Smooth muscle cell (in vitro differentiated cells): ENCODE data around the gene SPP2. TPM values are rescaled to one million over a fixed set of nuclear protein-coding genes. Genes with fewer than 3 reads are reported as not detected.

Experiments used
- DNase-seq: peaks from one replicate; lab custom pipeline; 2025; ENCODE audit not compliant: unreplicated experiment; lab: John Stamatoyannopoulos, UW
- H2AFZ ChIP-seq: fragments of 200-600 bp; sonication (generic); 2 replicates; pipeline ENCODE4 v1.6.0; 2016; ENCODE audit warnings: antibody characterized with exemption, low read depth, mild to moderate bottlenecking
- H3F3A ChIP-seq: fragments of 200-600 bp; sonication (generic); 2 replicates; pipeline ENCODE4 v1.6.0; 2017; ENCODE audit warnings: antibody characterized with exemption, low read depth
- H3K27ac ChIP-seq: fragments of 200-600 bp; sonication (generic); 2 replicates; pipeline ENCODE4 v1.5.1; 2016; ENCODE audit warnings: low read depth, mild to moderate bottlenecking
- H3K27me3 ChIP-seq: fragments of 200-600 bp; sonication (generic); 2 replicates; pipeline ENCODE4 v1.6.1; 2016; ENCODE audit warnings: low read depth, mild to moderate bottlenecking
- H3K36me3 ChIP-seq: fragments of 200-600 bp; sonication (generic); 2 replicates; pipeline ENCODE4 v1.5.1; 2016; ENCODE audit warnings: low read depth
- H3K4me1 ChIP-seq: fragments of 200-600 bp; sonication (generic); 2 replicates; pipeline ENCODE4 v1.5.1; 2016; ENCODE audit warnings: low read depth
- H3K4me2 ChIP-seq: fragments of 200-600 bp; sonication (generic); 2 replicates; pipeline ENCODE4 v1.6.0; 2016; ENCODE audit warnings: mild to moderate bottlenecking
- H3K4me3 ChIP-seq: fragments of 200-600 bp; sonication (generic); 2 replicates; pipeline ENCODE4 v1.5.1; 2016; ENCODE audit warnings: mild to moderate bottlenecking
- H3K79me2 ChIP-seq: fragments of 200-600 bp; sonication (generic); 2 replicates; pipeline ENCODE4 v1.6.0; 2016; ENCODE audit warnings: low read depth, mild to moderate bottlenecking
- H3K9ac ChIP-seq: fragments of 200-600 bp; sonication (generic); 2 replicates; pipeline ENCODE4 v1.6.0; 2016; ENCODE audit warnings: low read depth
- H3K9me3 ChIP-seq: fragments of 200-600 bp; sonication (generic); replicated peaks from 2 replicates; pipeline ENCODE4 v1.5.1; 2016; ENCODE audit warnings: low read depth
- H4K20me1 ChIP-seq: fragments of 200-600 bp; sonication (generic); 2 replicates; pipeline ENCODE4 v1.6.0; 2016; ENCODE audit warnings: low read depth
- CTCF ChIP-seq: fragments of 200-600 bp; sonication (generic); IDR thresholded peaks from 2 replicates; pipeline ENCODE4 v1.5.1; 2017; ENCODE audit warnings: borderline replicate concordance, mild to moderate bottlenecking, antibody characterized with exemption; ENCODE audit not compliant: insufficient read depth, poor library complexity, severe bottlenecking
- WGBS: methylation state at CpG from one replicate; pipeline ENCODE4 v1.1.7; 2016; ENCODE audit warnings: low lambda C conversion rate; 5-methylcytosine and 5-hydroxymethylcytosine counted together
- polyA plus RNA-seq: library from polyadenylated mRNA; unstranded; fragments of >200 nt; fragmentation: Nextera tagmentation; extraction: Ambion mirVana; gene quantifications from 2 replicates; pipeline ENCODE4 v1.2.1, GENCODE V29; 2016
- total RNA-seq: library from RNA; depleted of rRNA; stranded (reverse); fragments of >200 nt; gene quantifications from 2 replicates; pipeline ENCODE4 v1.2.3, GENCODE V29; 2014

Gene SPP2
- total and polyA plus RNA-seq, 2 experiments from 2014 or later, result not detected

- Histone ChIP-seq H3K27ac (no peak overlapping the region), H3K9ac (no peak overlapping the region), H2AFZ (no peak overlapping the region), H3K27me3 (no peaks in the 10 kb centered on the region), H3K4me1 (no peaks in the 10 kb centered on the region), H3K9me3 (no peaks in the 10 kb centered on the region), H3F3A (no peaks in the 10 kb centered on the region), H3K4me3 (no peak overlapping the region), H3K79me2 (no peaks in the 10 kb centered on the region), H3K4me2 (no peak overlapping the region), H4K20me1 (no peaks in the 10 kb centered on the region), H3K36me3 (no peaks in the 10 kb centered on the region)
- TF ChIP-seq CTCF, result no peak
- WGBS, result over 99% methylated on average over 15 of the region's 29 CpGs
- DNase-seq, result no peak
Measured at GRCh38 chr2:234024304-234024703, 26.2 kb upstream of the SPP2 start.

GRCh38 chr2:234025466-234025865, 25.0 kb upstream of the SPP2 start:
- Histone ChIP-seq H3K4me3 (no peak overlapping the region), H3K4me2 (no peak overlapping the region)

GRCh38 chr2:234025891-234026401, 24.6 kb upstream of the SPP2 start:
- H3K4me2 ChIP-seq, result no peak overlapping the region
- no peak overlapping the region for H2AFZ ChIP-seq
- no peak overlapping the region for H3K27ac ChIP-seq
- H3K36me3 ChIP-seq, result no peaks in the 10 kb centered on the region
- H3K9ac ChIP-seq, result no peak overlapping the region
- H3K79me2 ChIP-seq, result no peaks in the 10 kb centered on the region
- H3F3A ChIP-seq, result no peaks in the 10 kb centered on the region
- no peak for DNase-seq
- 90% methylated on average over 5 of the region's 5 CpGs for whole genome bisulfite sequencing
- H3K27me3 ChIP-seq, result no peaks in the 10 kb centered on the region
- H3K9me3 ChIP-seq, result no peaks in the 10 kb centered on the region
- no peak overlapping the region for H3K4me3 ChIP-seq
- H3K4me1 ChIP-seq, result no peaks in the 10 kb centered on the region
- H4K20me1 ChIP-seq, result no peaks in the 10 kb centered on the region
- no peak for TF ChIP-seq CTCF

More at GRCh38 chr2:234025466-234025865, 25.0 kb upstream of the SPP2 start:
- Histone ChIP-seq H3K36me3 (no peaks in the 10 kb centered on the region), H3K9me3 (no peaks in the 10 kb centered on the region), H3K27ac (no peak overlapping the region), H3F3A (no peaks in the 10 kb centered on the region), H2AFZ (no peak overlapping the region), H3K4me1 (no peaks in the 10 kb centered on the region), H3K27me3 (no peaks in the 10 kb centered on the region), H3K79me2 (no peaks in the 10 kb centered on the region), H3K9ac (no peak overlapping the region), H4K20me1 (no peaks in the 10 kb centered on the region)
- DNase-seq, result no peak
- no peak for TF ChIP-seq CTCF
- WGBS, result 96% methylated on average over 10 of the region's 10 CpGs

- 95% methylated on average over 10 of the region's 10 CpGs for WGBS
- Histone ChIP-seq H3K36me3 (no peaks in the 10 kb centered on the region), H3K4me3 (no peak overlapping the region)
Measured at GRCh38 chr2:234026693-234027254, 23.7 kb upstream of the SPP2 start.

More at GRCh38 chr2:234026693-234027254, 23.7 kb upstream of the SPP2 start:
- TF ChIP-seq CTCF, result no peak
- no peaks in the 10 kb centered on the region for H3K79me2 ChIP-seq
- H3K9ac ChIP-seq, result no peak overlapping the region
- no peak overlapping the region for H3K27ac ChIP-seq
- H3K9me3 ChIP-seq, result no peaks in the 10 kb centered on the region
- no peak overlapping the region for H2AFZ ChIP-seq
- no peaks in the 10 kb centered on the region for H3F3A ChIP-seq
- H3K27me3 ChIP-seq, result no peaks in the 10 kb centered on the region
- H3K4me2 ChIP-seq, result no peak overlapping the region
- H3K4me1 ChIP-seq, result no peaks in the 10 kb centered on the region
- DNase-seq, result no peak
- no peaks in the 10 kb centered on the region for H4K20me1 ChIP-seq
